HG02610 (cell line): Measurements from ENCODE around the gene SSH3.

Source experiments
- ATAC-seq: cut with Tn5 transposase; IDR thresholded peaks from one replicate; pipeline ENCODE4 v1.9.1; 2021; ENCODE audit warnings: mild to moderate bottlenecking, moderate library complexity; ENCODE audit not compliant: unreplicated experiment

The SSH3 gene

DNA sequence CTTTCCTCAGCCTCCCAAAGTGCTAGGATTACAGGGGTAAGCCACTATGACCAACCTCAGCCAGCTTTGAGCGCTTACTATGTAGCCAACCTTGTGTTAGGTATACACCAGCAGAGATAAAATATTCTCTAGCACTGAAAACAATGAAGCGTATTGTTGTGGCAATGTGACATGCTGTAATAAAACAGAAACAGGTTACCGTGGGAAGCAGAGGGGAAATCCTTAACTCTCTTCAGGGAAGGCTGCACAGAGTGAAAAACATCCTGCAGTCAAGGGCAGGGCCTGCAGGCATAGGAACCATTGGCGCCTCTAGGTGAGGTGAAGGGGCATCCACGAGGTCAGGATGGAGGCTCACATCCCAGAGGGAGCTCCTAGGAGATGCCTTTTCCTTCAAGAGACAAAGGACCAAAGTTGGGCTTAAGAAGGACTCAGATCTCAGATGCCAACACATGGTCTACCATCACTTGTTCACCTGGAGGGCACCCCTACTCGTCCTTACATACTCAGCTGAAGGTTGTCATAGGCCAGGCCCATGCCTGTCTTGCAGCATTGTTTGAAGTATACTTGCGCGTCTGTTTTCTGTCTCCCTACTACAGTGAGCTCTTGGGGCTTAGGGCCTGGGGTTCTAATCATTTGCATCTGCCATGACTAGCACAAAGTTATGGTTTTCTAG is 42.1 kb downstream of the SSH3 start:
- peak; percentile 55 for ATAC-seq

- no peak for ATAC-seq
Observed at GRCh38 chr11:67345920-67346819, 42.8 kb downstream of the SSH3 start.

DNA sequence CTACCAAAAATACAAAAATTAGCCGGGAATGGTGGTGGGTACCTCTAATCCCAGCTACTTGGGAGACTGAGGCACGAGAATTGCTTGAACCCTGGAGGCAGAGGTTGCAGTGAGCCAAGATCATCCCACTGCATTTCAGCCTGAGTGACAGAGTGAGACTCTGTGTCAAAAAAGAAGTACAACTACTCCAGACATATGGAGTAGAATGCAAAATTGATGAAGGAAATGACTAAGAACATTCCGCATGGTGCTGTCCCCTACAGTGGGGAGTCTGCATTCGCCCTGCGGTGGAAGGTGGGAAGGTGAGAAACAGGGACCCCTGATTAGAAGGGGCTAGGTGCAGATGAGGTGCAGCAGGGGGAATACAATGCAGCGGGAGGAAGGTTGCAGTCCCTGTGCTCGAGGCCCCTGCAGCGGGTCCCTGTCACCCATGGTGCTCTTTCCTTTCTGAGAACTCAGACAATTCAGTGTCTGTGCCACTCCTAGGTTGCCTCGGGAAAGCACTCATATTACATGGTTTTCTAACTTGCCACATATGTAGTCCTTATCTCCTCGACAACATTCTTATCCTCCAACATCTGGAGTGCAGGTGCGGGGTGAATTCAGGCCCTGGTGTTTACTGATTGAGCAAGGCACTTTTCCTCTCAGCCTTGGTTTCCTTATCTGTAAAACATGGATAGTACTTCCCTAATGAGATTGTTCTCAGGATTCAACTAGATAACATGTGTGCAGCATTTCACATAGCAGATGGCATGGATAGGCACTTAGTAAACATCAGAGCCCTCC is 44.8 kb downstream of the SSH3 start:
- ATAC-seq = no peak

- ATAC-seq = no peak
Observed at GRCh38 chr11:67349036-67349435, 45.7 kb downstream of the SSH3 start.

- ATAC-seq = no peak
Observed at GRCh38 chr11:67349457-67349856, 46.1 kb downstream of the SSH3 start.

- no peak for ATAC-seq
Observed at GRCh38 chr11:67349928-67350465, 46.7 kb downstream of the SSH3 start.

GRCh38 chr11:67351275-67352005 is 48.1 kb downstream of the SSH3 start:
- ATAC-seq = no peak

- peak; percentile 15 for ATAC-seq
Observed at GRCh38 chr11:67352546-67353316, 49.4 kb downstream of the SSH3 start.

GRCh38 chr11:67353317-67354074 is 50.2 kb downstream of the SSH3 start, which contains the start of gene POLD4:
TSS of gene POLD4 (minus strand) at chr11:67353546. CDS start at chr11:67353399, 147 bp downstream.
- peak; percentile 81 for ATAC-seq

DNA sequence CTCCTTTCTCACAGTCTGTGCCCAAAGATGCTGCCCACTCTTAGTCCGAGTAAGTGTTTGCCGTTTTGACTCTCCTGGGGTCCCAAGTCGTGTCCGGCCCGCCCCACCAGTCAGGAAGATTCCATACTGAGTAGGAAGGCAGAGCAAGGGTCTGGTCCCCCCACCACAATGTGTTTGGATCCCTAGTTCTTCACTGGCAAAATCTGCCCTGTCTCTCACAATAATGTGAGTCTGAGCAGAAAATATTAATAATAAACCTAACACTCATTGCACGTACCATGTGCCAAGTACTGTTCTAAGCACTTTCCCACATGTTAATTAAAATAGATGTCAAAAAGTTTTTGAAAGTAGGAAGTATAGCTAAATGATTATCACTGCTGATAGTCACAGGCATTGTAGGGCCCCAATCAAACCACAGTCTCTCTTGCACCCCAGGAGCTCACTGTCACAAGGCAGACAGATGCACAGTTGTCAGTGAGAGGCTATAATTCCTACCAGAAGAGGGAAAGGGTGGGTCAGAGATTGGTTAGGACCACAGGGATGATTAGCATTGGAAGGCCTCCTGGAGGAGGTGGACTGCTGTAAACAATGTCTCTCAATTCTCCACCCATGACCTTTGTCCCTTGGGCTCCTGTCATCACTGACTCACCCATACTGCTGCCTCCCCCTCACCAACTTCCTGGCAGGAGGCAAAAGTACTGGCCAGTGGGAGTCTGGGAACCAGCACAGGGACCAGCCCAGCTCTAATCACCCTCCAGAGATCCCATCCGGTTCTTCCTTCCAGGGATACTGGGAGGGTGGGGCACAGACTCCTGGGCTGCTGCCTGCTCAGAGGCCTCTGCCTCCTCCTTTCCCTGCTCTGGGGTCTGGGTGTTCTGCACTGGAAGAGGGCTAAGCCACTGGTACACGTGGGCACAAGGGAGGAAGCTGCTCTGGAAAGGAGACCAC is 51.0 kb downstream of the SSH3 start:
- no peak for ATAC-seq

DNA sequence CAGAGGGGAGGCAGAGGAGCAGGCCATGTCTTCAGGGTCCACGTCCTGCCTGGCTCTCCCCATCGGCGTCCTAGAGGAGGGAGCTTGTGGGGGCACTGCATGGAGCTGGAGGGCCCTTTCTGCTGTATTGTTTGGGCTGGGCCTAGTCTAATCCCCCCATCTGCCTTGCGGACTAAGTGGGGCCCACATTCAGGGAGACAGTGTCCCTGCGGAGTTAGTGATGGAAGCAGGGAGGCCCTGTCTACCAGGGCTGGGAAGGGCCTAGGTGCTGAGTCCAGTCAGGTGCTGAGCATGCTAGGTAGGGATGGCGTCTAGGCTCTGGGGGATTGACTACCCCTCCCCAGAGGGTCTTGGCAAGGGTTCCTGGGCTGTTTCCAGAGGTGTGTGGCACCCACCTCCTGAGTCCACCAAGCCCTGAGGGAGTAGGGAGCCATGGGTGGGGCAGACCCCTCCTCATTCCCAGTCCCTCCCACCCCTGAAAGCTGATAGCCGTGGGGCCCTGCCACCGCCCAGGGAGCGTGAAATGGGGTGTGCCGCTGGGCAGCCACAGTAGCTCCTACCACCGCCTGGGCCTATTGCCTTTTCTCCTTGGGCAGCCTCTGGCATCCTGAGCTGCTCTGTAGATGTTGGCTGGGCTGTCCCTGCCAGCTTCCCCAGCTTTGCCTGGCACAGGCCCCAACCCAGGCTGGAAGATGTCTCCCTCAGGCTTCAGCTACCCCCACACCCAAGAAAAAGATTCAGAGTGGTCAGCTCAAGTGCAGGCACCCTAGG is 51.9 kb downstream of the SSH3 start:
- no peak for ATAC-seq

DNA sequence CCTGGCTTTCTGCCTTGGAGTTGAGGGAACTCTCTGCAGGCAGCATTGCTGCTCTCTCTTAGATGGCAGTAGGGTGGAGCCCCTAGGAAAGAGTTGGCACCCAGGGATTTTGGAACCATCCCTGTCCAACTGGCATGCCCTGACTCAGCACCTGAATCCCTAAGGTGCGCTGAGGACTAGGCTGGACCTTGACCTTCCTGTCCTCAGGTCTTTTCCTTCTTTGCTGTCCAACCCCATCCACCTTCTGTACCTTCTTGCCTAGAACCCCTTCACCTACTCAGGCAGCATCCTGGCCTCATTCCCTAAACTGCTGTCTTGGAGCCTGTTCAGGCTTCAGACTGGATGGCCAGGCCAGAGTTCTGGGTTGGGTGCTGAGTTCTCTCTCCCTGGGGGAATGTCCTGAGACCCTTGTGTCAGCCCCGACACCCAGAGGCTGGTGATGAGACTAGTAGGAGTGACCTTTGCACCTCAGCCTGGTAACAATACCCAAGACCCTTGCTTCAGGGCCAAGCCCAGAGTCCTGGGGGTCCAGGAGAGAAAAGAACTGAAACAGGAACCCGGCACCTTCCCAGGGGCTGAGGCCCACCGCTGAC is 52.6 kb downstream of the SSH3 start:
- ATAC-seq = no peak

- no peak for ATAC-seq
Observed at GRCh38 chr11:67356387-67356863, 53.1 kb downstream of the SSH3 start.

GRCh38 chr11:67356864-67357561 is 53.7 kb downstream of the SSH3 start:
- no peak for ATAC-seq

- ATAC-seq = no peak
Observed at GRCh38 chr11:67357831-67358670, 54.7 kb downstream of the SSH3 start.
